ENCODE results near the gene LRP1B.

LRP1B gene

GRCh38 chr2:140717481-140717880, 1413.3 kb downstream of the LRP1B start:
- Histone ChIP-seq H3K27me3 (ENCODE audit: insufficient read depth, low read length) (no peaks in the 10 kb centered on the region), H3K9me2 (ENCODE audit: low read depth, low read length) (no peaks in the 10 kb centered on the region), H3K9ac (ENCODE audit: low read length) (no peak overlapping the region), H3K4me3 (ENCODE audit: low read depth, low read length, poor library complexity, severe bottlenecking) (no peak overlapping the region), H3K79me2 (ENCODE audit: insufficient read depth, low read length) (no peaks in the 10 kb centered on the region), H2AFZ (ENCODE audit: low read length) (no peak overlapping the region), H3K4me1 (ENCODE audit: insufficient read depth, low read length, severe bottlenecking) (no peaks in the 10 kb centered on the region), H3F3A (ENCODE audit: insufficient read depth, low read length) (no peaks in the 10 kb centered on the region), H4K20me1 (ENCODE audit: insufficient read depth, low read length) (no peaks in the 10 kb centered on the region), H3K36me3 (ENCODE audit: insufficient read depth, low read length) (no peaks in the 10 kb centered on the region), H3K4me2 (ENCODE audit: low read length) (no peak overlapping the region), H3K9me3 (ENCODE audit: low read length) (no peaks in the 10 kb centered on the region), H3K27ac (ENCODE audit: low read depth, low read length, poor library complexity, severe bottlenecking) (no peak overlapping the region)
- no peak for TF ChIP-seq CTCF (IDR thresholded peaks at IDR 0.05; ENCODE audit: low read length)
- TF ChIP-seq EZH2 (IDR thresholded peaks at IDR 0.05; ENCODE audit: borderline replicate concordance, low read length): no peak

GRCh38 chr2:140714586-140714985, 1416.2 kb downstream of the LRP1B start:
- no peak for TF ChIP-seq EZH2 (IDR thresholded peaks at IDR 0.05; ENCODE audit: borderline replicate concordance, low read length)
- TF ChIP-seq CTCF (IDR thresholded peaks at IDR 0.05; ENCODE audit: low read length): no peak
- no peak overlapping the region for H3K27ac ChIP-seq (ENCODE audit: low read depth, low read length, poor library complexity, severe bottlenecking)

GRCh38 chr2:140711867-140712266, 1418.9 kb downstream of the LRP1B start:
- Histone ChIP-seq H3K27ac (ENCODE audit: low read depth, low read length, poor library complexity, severe bottlenecking) (no peak overlapping the region), H3K4me1 (ENCODE audit: insufficient read depth, low read length, severe bottlenecking) (no peaks in the 10 kb centered on the region), H3K36me3 (ENCODE audit: insufficient read depth, low read length) (no peaks in the 10 kb centered on the region), H4K20me1 (ENCODE audit: insufficient read depth, low read length) (no peaks in the 10 kb centered on the region), H3K4me3 (ENCODE audit: low read depth, low read length, poor library complexity, severe bottlenecking) (no peak overlapping the region), H3K9ac (ENCODE audit: low read length) (no peak overlapping the region), H3K27me3 (ENCODE audit: insufficient read depth, low read length) (no peaks in the 10 kb centered on the region), H3K4me2 (ENCODE audit: low read length) (no peak overlapping the region), H2AFZ (ENCODE audit: low read length) (no peak overlapping the region), H3F3A (ENCODE audit: insufficient read depth, low read length) (no peaks in the 10 kb centered on the region), H3K9me2 (ENCODE audit: low read depth, low read length) (no peaks in the 10 kb centered on the region), H3K9me3 (ENCODE audit: low read length) (no peaks in the 10 kb centered on the region), H3K79me2 (ENCODE audit: insufficient read depth, low read length) (no peaks in the 10 kb centered on the region)
- TF ChIP-seq EZH2 (IDR thresholded peaks at IDR 0.05; ENCODE audit: borderline replicate concordance, low read length) (no peak), CTCF (IDR thresholded peaks at IDR 0.05; ENCODE audit: low read length) (no peak)

More at GRCh38 chr2:140714586-140714985, 1416.2 kb downstream of the LRP1B start:
- Histone ChIP-seq H2AFZ (ENCODE audit: low read length) (no peak overlapping the region), H3K4me2 (ENCODE audit: low read length) (no peak overlapping the region), H3K9me3 (ENCODE audit: low read length) (no peaks in the 10 kb centered on the region), H3K9me2 (ENCODE audit: low read depth, low read length) (no peaks in the 10 kb centered on the region), H3K4me3 (ENCODE audit: low read depth, low read length, poor library complexity, severe bottlenecking) (no peak overlapping the region), H4K20me1 (ENCODE audit: insufficient read depth, low read length) (no peaks in the 10 kb centered on the region), H3K79me2 (ENCODE audit: insufficient read depth, low read length) (no peaks in the 10 kb centered on the region), H3K27me3 (ENCODE audit: insufficient read depth, low read length) (no peaks in the 10 kb centered on the region), H3F3A (ENCODE audit: insufficient read depth, low read length) (no peaks in the 10 kb centered on the region), H3K4me1 (ENCODE audit: insufficient read depth, low read length, severe bottlenecking) (no peaks in the 10 kb centered on the region), H3K9ac (ENCODE audit: low read length) (no peak overlapping the region), H3K36me3 (ENCODE audit: insufficient read depth, low read length) (no peaks in the 10 kb centered on the region)
